HG02885 (cell line): ENCODE results near the gene APOA1.
A peak's percentile ranks its signal among the peaks of the same experiment; 100 is the strongest.
"Not testable (repeated sequence)": the region's sequence is repeated elsewhere in the genome, so short reads cannot be mapped to it uniquely, and the experiment has no call there.

ENCODE experiments used
- ATAC-seq: cut with Tn5 transposase; IDR thresholded peaks from one replicate; pipeline ENCODE4 v1.9.1; 2021; ENCODE audit warnings: mild to moderate bottlenecking; ENCODE audit not compliant: unreplicated experiment, poor library complexity

APOA1 gene

DNA sequence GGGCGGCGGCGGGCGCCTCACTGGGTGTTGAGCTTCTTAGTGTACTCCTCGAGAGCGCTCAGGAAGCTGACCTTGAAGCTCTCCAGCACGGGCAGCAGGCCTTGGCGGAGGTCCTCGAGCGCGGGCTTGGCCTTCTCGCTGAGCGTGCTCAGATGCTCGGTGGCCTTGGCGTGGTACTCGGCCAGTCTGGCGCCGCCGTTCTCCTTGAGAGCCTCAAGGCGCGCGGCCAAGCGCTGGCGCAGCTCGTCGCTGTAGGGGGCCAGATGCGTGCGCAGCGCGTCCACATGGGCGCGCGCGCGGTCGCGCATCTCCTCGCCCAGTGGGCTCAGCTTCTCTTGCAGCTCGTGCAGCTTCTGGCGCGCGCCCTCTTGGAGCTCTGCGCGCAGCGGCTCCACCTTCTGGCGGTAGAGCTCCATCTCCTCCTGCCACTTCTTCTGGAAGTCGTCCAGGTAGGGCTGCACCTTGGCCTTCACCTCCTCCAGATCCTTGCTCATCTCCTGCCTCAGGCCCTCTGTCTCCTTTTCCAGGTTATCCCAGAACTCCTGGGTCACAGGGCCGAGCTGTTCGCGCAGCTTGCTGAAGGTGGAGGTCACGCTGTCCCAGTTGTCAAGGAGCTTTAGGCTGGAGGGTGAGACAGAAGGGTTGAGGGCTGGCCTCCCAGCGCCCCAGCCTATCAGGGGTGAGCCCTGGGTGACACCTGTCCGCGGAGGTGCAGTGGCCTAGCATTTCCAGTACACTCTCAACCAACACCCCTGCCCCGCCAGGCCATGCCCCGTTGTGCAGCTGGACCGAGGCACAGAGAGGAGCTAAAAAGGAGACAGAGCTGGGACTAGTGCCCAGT lies 1.4 kb downstream of the APOA1 start:
- peak; percentile 80 for ATAC-seq

DNA sequence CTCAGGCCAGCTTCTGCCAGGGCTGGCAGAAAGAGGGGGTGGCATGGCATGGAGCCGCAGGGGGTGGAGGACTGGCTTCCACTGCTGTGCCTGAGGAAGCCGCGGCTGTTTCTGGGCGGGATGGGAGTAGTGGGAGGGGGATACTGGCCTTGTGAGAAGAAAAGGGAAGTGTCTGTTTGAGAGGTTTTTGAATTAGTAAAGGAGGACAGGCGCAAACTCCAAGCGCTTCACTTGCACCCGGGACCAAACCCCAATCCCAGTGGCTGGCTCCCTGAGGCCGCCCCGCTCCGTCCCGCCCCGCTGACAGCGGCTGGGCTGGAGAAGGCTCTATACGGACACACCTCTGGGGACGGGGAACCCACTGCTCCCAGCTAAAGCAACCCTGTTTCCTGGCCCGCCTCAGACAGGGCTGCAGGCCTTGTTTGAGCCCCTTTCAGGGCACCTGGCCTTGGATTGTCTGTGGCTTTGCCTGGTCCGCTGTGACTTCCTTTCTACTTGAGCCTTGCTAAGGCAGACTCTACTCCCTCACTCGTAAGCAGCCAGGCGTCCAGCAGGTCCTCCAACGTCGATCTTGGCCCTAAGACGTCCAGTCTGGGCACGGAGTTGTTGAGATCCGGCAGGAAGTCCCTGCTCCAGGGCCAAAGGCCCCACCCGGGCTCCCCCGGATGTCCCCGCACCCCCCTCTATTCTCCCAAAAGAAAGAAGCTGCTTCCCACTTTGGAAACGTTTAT lies 2.2 kb downstream of the APOA1 start:
- ATAC-seq, result peak; percentile 16

DNA sequence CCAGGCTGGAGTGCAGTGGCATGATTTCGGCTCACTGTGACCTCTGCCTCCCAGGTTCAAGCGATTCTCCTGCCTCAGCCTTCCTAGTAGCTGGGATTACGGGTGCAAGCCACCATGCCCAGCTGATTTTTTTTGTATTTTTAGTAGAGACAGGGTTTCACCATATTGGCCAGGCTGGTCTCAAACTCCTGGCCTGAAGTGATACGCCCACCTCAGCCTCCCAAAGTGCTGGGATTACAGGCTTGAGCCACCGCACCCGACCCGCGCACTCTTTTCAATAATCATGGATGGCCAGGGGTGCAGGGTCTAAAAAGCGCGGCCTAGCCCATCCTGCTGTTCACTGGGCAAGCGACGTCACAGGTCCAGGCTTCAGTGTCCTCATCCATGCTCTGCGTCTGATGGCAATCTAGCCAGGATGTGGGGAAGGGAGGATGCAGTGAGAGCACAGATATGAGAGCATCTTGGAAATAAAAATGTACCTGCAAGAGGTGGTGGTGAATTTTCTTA lies 2.8 kb downstream of the APOA1 start:
- ATAC-seq, result not testable (repeated sequence)

DNA sequence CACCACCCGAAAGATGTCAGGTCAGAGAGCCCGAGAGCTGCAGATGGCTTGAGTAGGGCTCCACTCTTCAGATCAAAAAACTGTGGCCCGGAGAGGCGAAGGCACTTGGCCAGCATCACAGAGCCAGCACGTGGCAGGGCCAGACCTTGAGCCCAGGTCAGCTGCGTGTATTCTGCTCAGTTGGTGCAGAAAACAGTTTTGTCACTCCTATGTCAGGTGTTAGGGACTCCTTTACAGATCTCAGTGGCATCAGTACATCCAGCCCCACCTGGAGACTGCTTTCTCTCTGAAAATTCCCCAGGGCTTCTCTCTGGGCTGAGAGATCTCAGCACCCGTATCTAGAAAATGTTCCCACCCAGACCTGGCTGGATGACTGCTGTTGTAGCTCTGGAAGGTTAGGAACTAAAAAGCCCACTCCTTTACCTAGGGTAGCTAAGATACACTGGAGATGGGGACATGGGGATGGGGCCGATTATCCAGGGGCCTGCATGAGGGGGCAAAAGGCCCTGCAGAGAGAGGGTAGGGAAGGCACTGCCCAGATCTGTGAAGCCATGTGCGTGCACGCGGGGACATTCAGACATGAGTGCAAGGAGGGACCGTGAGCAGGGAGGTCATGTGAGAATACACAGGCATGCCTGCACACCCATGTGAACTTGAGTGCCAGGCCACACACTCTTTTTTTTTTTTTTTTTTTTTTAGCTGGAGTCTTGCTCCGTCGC lies 3.4 kb downstream of the APOA1 start:
- no peak for ATAC-seq

DNA sequence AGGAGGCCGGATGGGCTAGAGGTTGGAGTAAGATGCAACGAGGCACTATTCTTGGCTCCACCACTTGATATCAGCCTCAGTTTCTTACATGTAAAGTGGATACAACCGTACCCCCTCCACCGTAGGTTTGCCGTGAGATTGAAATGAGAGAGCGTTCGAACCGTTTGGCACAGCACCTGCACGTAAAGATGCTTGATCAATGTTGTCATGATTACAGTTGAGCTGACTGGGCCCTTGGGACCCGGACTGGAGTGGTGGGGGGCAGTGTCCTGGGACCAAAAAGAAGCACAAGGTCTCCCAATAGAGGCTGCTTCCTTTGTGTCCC lies 4.0 kb downstream of the APOA1 start:
- ATAC-seq, result no peak

DNA sequence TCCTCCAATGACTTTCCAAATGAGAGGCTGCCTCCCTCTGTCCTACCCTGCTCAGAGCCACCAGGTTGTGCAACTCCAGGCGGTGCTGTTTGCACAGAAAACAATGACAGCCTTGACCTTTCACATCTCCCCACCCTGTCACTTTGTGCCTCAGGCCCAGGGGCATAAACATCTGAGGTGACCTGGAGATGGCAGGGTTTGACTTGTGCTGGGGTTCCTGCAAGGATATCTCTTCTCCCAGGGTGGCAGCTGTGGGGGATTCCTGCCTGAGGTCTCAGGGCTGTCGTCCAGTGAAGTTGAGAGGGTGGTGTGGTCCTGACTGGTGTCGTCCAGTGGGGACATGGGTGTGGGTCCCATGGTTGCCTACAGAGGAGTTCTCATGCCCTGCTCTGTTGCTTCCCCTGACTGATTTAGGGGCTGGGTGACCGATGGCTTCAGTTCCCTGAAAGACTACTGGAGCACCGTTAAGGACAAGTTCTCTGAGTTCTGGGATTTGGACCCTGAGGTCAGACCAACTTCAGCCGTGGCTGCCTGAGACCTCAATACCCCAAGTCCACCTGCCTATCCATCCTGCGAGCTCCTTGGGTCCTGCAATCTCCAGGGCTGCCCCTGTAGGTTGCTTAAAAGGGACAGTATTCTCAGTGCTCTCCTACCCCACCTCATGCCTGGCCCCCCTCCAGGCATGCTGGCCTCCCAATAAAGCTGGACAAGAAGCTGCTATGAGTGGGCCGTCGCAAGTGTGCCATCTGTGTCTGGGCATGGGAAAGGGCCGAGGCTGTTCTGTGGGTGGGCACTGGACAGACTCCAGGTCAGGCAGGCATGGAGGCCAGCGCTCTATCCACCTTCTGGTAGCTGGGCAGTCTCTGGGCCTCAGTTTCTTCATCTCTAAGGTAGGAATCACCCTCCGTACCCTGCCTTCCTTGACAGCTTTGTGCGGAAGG lies 4.8 kb downstream of the APOA1 start:
- ATAC-seq, result no peak

DNA sequence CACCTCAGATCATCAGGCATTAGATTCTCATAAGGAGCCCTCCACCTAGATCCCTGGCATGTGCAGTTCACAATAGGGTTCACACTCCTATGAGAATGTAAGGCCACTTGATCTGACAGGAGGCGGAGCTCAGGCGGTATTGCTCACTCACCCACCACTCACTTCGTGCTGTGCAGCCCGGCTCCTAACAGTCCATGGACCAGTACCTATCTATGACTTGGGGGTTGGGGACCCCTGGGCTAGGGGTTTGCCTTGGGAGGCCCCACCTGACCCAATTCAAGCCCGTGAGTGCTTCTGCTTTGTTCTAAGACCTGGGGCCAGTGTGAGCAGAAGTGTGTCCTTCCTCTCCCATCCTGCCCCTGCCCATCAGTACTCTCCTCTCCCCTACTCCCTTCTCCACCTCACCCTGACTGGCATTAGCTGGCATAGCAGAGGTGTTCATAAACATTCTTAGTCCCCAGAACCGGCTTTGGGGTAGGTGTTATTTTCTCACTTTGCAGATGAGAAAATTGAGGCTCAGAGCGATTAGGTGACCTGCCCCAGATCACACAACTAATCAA lies 5.6 kb downstream of the APOA1 start:
- no peak for ATAC-seq

DNA sequence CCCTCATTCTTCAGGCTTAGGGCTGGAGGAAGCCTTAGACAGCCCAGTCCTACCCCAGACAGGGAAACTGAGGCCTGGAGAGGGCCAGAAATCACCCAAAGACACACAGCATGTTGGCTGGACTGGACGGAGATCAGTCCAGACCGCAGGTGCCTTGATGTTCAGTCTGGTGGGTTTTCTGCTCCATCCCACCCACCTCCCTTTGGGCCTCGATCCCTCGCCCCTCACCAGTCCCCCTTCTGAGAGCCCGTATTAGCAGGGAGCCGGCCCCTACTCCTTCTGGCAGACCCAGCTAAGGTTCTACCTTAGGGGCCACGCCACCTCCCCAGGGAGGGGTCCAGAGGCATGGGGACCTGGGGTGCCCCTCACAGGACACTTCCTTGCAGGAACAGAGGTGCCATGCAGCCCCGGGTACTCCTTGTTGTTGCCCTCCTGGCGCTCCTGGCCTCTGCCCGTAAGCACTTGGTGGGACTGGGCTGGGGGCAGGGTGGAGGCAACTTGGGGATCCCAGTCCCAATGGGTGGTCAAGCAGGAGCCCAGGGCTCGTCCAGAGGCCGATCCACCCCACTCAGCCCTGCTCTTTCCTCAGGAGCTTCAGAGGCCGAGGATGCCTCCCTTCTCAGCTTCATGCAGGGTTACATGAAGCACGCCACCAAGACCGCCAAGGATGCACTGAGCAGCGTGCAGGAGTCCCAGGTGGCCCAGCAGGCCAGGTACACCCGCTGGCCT lies 7.1 kb downstream of the APOA1 start:
- ATAC-seq, result no peak

DNA sequence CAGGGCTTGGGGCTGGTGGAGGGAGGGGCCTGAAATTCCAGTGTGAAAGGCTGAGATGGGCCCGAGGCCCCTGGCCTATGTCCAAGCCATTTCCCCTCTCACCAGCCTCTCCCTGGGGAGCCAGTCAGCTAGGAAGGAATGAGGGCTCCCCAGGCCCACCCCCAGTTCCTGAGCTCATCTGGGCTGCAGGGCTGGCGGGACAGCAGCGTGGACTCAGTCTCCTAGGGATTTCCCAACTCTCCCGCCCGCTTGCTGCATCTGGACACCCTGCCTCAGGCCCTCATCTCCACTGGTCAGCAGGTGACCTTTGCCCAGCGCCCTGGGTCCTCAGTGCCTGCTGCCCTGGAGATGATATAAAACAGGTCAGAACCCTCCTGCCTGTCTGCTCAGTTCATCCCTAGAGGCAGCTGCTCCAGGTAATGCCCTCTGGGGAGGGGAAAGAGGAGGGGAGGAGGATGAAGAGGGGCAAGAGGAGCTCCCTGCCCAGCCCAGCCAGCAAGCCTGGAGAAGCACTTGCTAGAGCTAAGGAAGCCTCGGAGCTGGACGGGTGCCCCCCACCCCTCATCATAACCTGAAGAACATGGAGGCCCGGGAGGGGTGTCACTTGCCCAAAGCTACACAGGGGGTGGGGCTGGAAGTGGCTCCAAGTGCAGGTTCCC lies 7.8 kb downstream of the APOA1 start, which contains the start of gene APOC3:
Gene APOC3, plus strand, starts transcription at position 383 of the 659 bp plus-strand sequence. CDS start 676 bp downstream, outside the sequence.
- ATAC-seq, result no peak

DNA sequence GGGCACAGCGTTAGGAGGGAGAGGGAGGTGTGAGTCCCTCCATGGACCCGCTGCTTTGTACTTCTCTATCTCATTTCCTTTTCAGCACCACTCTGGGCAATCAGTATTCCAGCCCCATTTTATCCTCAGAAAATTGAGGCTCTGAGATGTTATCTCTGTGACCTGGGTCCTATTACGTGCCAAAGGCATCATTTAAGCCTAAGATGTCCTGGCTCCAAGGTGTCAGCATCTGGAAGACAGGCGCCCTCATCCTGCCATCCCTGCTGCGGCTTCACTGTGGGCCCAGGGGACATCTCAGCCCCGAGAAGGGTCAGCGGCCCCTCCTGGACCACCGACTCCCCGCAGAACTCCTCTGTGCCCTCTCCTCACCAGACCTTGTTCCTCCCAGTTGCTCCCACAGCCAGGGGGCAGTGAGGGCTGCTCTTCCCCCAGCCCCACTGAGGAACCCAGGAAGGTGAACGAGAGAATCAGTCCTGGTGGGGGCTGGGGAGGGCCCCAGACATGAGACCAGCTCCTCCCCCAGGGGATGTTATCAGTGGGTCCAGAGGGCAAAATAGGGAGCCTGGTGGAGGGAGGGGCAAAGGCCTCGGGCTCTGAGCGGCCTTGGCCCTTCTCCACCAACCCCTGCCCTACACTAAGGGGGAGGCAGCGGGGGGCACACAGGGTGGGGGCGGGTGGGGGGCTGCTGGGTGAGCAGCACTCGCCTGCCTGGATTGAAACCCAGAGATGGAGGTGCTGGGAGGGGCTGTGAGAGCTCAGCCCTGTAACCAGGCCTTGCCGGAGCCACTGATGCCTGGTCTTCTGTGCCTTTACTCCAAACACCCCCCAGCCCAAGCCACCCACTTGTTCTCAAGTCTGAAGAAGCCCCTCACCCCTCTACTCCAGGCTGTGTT lies 8.5 kb downstream of the APOA1 start:
- ATAC-seq, result no peak

DNA sequence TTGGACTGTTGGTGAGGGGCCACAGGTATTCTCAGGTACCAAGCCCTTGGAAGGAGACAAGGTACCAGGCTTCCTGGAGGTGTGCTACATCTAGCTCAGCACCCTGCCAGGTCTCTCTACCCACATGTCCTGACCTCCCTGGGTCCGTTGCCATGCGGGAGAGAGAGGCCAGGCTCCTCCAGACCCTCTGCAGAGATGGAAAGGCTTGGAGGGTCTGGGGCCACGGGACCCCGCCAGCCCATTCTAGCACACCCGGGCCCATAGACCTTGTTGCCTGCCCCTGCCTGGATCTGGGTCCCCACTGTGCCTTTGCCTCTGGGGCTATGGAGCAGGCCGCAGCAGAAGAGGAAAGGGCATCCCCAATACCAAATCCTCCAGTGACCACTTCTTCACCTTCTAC lies 10.0 kb downstream of the APOA1 start:
- ATAC-seq, result no peak

DNA sequence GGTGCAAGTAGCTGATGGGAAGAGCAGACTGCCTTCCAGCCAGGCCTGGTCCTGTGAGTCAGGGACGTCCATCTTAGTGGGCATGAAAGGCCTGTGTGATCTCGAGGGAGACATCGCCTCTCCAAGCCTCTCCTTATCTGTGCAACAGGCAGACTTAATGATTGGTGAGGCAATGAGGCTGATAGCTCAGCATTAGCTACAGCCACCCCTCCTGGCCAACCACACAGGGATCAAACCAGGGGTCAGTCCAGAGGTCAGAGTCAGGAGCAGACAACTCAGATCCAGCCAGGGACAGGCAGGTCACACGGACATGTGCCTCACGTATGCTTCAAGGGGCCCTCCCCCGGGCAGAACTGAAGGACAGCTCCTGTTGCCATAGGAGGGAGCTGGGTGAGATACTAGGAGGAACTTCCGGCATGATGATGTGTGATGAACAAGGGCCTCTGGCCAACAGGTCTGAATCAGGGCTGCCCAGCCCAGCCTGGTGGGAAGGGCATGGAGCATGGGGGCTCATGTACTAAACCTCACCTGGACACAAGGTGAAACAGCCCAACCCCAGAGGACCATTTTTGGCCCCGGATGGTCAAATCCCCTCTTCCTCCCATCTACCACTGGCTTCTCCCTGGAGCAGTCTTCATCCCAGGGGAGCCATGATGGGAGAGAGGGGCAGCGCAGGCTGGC lies 10.5 kb downstream of the APOA1 start:
- ATAC-seq, result no peak

DNA sequence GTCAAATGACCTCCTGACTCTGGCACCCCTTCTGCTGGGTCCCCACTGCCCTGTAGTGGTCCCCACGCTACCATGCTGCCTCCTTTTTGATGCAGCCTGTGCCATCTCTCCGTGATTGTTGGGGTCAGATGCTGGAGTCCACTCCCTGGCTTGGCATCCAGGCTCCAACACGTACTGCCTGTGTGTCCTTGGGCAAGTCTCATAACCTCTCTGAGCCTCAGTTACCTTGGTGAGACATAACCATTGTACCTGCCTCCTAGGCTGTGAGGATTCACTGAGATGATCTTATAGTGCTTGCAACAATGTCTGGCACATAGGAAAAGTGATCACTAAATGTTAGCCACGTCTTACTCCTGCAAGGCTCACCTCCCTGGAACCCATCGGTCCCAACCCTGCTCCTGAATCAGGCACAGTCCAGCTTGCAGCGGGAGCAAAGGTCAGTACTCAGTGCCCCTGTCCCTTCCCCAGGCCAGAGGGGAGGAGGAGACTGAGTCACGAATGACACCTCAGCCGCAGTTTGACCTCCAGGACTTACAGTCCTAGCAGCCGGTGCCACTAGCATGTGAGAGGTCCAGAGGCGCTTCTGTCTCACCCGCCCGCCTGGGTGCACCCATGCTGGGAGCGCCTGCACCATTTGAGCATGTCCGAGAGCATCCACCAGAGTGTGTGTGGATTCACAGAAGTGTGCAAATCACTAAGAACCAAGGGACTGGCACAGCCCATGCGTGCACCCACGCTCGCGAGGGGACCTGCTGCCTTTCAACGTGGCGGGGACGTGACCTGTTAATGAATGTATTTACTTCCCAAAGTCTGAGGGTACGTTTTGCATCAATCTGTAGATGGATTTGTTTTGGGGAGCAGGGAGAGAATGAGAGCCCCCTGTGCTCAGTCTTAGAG lies 11.3 kb downstream of the APOA1 start:
- no peak for ATAC-seq

DNA sequence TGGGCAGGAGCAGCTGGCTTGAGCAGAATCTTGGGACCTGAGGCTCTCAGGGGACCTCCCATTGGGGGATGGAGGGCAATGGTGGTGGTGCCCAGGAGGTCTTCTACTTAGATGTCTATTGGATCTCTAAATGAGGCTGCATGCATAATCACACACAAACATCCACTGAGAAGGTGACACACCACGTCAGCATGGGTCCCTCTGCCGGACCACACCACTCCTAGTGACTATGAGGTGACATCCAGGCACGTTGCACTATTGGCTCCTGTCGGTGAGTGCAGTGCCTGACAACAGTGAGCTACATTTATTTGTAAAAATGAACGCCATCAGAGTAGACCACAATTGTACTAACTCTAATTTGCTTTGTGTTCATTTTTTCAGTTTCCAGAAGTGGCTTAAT lies 12.0 kb downstream of the APOA1 start:
- no peak for ATAC-seq

DNA sequence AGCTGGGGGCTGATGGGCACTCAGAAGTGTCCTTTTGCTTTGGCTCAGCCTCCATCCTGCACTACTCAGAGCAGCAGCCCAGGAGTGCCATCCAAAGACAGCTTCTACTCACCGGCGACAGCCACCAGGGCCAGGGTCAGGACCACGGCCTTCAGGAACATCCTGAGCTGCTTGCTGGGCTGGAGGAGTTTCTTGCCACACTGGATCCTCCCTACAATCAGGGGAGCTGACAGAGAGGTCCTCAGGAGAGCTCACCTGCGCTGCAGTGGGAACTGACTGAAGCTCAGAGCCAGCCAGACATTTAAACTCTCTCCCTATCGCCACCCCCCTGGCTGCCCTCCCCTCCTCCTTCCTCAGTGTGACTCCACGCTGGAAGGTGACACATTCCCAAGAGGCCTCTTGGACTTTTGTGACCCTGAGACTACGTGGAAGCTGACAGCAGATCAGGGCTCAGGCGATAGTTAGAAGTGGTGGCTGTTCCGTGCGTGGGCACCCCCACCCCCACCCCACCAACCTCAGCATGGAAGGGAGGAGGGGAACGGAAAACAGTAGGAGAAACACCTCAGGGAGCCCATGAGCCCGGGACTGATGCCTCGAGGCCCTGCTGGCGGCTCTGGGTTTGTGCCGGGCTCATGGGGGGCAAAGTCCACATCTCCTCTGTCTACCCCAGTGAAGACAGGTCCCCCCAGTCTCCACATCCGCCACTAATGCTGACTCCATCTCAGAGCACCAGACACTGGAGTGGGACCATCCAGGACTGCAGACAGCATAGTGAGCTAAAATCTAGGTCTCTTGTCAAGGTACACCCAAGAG lies 14.2 kb downstream of the APOA1 start, which contains the start of gene APOA4:
Gene APOA4, minus strand, starts transcription at position 274 of the 813 bp plus-strand sequence. Its CDS starts 113 bp downstream, at position 161.
- no peak for ATAC-seq
